Inferior parietal cortex (tissue), 1 donor: ENCODE results near the gene SCARB1.
A peak's percentile ranks its signal among the peaks of the same experiment; 100 is the strongest.

ENCODE experiments used
- DNase-seq: peaks from one replicate; pipeline ENCODE4 v3.0.0-alpha.2; 2016; ENCODE audit errors: extremely low spot score

The SCARB1 gene

DNA sequence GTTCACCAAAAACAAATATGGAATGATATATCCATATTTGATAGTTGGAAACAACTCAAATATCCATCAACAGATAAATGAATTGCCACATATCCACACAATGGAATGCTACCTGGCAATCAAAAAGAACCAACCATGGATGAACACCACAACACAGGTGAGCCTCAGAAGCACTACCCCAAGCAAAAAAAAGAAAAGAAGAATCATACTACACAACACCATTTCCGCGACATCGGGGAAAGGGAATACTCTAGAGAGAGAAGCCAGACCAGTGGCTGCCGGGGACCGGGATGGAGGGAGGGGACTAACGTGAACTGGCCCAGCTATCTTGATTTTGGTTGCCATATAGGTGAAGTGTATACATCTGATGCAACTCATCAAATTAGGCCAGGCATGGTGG, 41.4 kb downstream of the SCARB1 start:
- DNase-seq: no peak

DNA sequence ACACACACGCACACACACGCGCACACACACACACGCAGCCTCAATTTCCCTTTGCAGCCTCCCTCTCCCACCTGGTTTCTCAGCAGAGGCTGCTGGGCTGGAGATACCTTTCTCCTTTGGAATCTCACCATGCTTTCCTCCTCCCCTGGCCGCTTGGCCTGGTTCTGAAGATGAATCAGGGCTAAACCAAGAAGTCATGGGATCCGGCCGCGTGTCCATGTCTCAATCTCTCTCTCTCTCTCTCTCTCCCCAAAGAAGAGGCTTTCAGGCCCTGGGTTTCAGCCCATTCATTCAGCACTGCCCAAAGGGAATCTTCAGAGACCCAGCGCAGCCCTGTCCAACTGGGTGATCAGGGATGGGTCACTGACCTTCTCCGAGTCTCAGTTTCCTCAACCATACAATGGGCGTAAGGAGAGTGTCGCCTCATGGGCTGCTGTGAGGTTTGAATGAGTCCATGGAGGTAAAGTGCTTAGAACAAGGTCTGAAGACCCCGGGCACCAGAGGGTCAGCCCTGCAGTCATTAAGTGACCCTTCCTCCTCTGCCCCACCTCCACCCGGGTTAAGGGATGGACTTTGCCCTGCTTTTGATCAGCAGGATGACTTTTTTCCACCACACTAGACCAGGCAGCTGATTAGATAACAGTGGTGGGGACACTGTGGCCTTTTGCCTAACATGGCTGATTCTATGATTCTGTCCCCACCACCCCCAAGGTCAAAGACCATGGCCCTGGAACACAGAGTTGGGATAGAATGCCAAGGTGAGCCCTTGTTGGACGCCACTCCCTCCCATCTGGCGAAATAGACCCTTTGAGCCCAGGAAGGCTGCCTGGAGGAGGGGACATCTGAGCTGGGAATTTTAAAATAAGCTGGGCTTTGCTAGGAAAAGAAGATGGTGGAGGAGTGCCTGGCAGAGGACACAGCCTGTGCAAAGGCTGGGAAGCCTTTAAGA, 42.1 kb downstream of the SCARB1 start:
- no peak for DNase-seq

DNA sequence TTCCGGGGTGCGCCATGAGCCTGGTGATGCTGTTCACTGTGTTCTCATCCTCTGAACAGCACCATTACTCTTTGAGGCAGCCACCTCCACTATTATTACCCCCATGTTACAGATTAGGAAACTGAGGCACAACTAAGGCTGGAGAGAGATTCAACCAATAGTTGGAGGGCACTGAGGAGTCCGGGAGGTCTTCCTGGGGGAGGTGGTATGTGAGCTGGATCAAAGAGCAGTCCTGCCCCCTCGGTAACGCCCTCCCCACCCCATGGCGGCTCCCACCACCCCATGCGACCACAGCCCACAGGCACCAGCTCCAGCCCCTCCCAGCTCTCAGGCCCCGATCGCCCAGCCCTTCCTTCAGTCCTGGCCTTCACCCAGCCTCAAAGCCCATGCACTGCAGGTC, 43.5 kb downstream of the SCARB1 start:
- DNase-seq: no peak

DNA sequence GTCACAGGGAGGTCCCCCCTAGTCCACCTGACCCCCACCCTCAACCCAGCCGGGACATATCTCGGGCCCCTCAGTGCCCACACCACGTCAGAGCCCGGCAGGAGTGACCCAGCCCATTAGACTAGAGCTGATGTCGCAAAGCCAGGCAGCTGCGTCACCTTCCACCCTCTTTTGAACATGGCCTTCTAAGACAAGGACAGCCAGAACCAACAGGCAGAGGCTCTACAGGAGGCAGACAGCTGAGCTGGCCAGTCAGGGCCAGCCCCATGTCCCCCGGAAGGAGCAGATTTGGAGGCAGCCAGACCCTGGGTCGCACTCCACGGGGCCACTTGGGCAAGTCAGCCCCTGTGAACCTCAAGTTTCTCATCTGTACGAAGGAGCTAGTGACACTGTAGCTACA, 44.1 kb downstream of the SCARB1 start:
- DNase-seq: no peak

DNA sequence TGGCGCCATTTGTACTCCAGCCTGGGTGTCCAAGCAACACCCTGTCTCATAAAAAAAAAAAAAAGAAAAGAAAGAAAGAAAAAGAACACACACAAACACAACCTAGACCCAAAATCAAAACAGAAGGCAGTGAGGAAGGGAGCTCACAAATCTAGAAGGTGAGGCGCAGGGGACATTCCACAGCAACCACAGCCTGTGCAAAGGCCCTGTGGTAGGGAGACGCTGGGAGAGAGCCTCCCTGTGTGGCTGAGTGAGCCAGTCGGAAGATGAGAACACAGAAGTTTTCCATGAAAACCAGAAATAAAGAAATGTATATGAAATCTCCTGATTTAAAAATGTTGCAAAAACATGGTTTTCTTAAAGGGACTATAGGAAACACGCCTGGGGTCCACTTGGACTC, 44.6 kb downstream of the SCARB1 start:
- no peak for DNase-seq

DNA sequence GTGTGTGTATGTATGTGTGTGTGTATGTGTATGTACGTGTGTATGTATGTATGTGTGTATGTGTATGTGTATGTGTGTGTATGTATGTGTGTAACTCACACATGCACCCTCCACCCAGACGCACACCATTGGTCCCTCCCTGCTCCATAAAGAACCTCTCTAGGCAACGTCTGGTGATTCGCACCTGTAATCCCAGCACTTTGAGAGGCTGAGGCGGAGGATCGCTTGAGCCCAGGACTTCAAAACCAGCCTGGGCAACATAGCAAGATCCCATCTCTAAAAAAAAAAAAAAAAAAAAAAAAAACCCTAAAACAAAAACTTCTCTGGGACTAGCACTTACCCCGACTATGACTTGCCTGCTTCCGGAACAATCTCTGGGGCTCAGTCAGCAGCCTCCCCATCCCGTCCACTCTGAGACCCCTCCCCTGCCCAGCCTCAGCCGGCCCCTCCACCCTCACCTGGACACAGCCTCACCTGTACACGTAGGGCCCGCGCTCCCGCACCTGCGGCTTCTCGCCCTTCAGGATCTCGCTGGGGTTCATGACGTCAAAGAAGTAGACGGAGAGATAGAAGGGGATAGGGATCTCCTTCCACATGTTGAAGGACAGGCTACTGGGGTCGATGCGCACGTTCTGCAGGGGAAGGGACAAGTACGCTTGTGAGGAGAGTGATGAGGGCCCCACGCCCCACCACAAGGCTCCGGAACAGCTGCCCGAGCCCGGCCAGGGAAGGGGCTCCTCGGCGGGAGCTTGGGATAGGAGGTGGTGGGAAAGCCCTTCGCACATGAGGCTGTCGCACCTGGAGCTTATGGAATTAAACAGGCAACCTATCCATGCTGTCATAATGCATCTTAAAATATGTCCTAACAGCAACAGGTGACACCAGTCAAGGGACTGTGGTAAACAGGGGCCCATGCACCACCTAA, 46.3 kb downstream of the SCARB1 start:
- DNase-seq: no peak

DNA sequence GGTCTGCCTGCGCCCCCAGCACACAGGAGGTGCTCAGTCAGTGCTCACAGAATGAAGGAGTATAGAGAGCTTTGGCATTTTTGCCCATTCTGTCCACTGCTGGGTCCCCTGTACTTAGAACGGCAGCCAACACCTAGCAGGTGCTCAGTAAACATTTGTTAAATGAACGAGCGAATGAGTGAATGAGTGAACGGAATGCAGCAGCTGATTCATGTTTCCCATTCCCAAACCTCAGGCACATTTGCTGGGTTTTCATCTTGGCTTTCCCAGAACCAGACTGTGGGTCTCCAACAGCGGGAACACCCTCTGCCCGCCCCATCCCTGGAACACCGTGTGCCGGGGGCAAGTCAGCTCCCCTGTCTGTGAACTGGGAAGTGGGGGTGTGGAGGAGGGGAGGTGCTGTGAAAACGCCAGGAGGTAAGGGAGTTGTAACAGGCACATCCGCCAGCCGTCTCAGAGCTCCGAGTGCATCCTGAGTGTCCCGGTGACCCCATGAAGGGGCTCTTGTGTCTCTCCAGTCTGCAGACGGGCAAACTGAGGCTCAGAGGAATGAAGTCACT, 47.3 kb downstream of the SCARB1 start:
- DNase-seq: no peak

DNA sequence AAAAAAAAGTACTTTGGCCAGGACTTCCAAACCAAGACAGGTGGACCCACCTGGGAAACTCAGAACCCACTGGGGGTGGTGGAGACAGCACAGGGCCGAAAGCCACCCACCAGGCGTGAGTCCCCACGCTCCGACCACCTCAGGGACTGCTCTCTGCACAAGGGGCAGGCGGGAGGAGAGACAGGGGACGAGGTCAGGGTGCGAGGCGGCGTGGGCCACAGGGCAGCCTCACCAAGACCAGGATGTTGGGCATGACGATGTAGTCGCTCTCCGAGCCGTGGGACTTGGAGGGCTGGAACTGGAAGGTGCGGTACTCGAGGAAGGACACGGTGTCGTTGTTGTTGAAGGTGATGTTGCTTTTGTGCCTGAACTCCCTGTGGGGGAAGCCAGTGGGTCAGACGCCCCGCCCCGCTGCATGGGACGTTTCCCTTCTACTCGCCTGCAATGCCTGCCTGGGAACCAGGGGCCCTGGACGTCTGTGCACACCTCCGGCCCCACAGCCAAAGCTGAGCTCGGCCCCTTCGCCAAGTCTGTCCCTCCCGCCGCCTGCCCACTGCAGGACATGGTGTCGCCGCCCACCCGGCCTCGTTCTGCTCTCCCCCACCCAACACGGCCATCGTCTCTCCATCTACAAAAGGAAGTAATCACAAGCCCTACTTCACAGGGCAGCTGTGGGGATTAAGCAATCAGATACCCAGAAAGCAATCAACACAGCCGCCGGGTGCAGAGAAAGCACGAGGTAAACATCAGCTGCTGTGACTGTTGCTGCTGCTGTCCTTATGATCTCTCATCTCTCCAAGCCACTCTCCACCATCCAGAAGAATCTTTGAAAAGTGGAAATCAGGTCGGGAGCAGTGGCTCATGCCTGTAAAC, 48.7 kb downstream of the SCARB1 start:
- DNase-seq: no peak

DNA sequence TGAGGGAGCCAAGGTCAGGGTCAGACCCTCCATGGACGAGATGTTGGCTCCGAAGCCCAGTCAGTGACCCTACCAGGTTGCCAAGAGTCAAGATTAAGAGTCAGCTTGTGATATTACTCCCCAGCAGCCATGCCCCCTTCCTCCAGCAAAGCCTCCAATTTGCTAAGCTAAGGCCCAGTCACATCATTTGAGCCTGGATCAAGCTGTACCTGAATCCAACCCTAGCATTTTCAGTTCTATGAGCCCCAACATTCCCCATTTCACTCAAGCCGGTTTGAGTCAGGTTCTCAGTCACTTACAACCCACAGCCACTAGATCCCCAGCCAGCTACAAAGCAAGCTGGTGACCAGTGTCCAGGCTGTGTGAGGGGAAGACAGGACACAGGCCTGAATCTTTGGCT, 49.9 kb downstream of the SCARB1 start:
- DNase-seq: no peak

DNA sequence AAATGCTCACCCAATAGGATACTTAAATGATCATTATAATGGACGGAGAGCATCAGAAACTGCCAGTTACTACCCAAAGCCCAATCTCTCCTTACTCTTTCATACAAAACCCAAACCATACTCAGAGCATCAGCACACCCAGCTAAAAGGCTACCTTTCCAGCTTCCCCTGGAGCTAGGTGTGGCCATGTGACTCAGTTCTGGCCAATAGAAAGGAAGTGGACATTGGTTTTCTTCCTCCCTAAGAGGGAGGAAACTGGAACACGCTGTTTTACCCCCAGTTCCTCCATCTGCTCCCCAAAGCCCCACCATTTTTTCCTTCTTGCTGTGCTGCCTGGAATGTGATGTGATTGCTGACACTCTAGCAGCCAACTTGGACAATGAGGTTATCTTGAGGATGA, 50.7 kb downstream of the SCARB1 start:
- DNase-seq: no peak

DNA sequence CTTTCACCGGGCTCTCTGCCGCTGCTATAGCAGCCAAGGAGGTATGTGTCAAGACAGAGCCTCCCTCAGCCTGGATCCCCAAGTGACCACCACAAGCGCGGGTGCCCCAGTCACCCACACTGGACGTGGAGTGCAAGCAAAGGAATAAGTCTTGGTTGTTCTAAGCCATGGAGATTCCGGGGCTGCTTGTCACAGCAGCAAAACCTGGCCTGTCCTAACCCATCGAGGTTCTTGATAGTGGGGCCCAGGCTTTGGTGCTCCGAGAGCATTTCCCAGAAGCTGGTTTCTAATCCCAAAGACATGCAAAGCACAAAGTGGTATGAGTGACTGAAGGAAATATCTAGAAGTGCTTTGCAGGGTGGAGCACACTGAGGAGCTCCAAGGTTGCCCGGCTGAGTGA, 51.3 kb downstream of the SCARB1 start:
- no peak for DNase-seq

DNA sequence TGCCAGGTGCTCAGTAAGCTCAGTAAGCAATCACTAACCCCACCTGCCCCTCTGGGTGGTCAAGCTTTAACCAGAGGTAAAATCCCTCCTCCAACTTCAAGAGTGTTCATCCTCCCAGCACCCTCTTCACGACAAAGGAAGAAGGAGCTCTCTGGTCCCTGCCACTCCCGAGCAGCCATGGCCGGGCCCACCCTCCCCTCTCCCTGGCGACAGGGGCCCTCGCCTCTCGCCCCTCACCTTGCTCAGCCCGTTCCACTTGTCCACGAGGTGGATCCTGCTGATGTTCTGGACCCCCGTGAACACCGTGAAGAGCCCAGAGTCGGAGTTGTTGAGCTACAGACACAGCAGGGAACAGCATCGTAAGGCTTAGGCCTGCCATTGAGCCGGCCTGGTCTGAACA, 52.0 kb downstream of the SCARB1 start:
- no peak for DNase-seq

DNA sequence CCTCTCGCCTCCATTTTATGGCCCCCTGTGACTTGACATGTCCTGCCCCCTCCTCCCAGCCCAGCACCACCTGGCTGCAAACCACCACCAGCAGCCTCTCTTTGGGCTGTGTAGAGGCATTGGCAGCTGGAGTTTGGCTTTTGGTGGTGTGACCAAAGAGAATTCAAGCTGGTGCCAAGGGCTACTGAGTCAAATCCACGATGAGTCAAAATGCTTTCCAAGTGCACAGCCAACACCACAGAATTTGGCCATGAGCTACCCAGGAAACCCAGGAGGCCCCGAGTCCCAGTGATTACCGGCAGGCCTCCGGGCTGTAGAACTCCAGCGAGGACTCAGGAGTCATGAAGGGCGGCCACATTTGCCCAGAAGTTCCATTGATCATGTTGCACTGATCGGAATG, 53.8 kb downstream of the SCARB1 start:
- DNase-seq: no peak

DNA sequence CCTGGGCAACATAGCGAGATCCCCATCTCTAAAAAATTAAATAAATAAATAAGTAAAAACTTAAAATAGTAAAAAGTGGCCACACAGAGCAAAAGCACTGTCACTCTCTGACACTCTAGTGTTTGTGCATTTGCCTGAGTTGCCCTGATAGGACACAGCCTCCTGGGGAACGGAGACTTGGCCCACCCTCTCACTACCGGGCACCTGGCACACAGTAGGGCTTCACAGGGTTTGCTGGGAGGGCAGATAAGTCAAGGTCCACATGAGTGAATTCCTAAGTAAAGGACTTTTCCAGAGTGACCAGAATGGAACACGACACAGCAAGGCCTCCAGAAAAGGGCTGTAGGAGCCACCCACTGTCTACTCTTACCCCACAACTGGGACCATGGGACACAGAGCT, 54.3 kb downstream of the SCARB1 start:
- no peak for DNase-seq

DNA sequence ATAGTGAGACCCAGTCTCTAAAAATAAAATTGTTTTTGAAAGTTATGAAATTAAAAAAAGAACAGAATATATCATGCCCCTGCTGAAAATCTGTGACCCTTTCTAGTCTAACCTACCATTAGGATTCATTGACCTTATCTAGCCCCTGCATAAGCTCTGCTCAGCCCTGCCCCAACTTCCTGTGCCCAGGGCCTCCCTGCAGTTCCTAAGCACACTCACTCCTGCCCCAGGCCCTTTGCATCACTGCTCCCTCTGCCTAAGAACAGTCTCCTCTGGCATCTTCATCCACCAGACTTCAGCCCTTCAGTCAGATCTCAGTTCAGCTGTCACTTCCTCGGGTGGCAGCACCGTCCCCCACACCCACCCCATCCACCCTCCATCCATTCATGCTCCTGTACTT, 55.4 kb downstream of the SCARB1 start:
- DNase-seq: no peak

DNA sequence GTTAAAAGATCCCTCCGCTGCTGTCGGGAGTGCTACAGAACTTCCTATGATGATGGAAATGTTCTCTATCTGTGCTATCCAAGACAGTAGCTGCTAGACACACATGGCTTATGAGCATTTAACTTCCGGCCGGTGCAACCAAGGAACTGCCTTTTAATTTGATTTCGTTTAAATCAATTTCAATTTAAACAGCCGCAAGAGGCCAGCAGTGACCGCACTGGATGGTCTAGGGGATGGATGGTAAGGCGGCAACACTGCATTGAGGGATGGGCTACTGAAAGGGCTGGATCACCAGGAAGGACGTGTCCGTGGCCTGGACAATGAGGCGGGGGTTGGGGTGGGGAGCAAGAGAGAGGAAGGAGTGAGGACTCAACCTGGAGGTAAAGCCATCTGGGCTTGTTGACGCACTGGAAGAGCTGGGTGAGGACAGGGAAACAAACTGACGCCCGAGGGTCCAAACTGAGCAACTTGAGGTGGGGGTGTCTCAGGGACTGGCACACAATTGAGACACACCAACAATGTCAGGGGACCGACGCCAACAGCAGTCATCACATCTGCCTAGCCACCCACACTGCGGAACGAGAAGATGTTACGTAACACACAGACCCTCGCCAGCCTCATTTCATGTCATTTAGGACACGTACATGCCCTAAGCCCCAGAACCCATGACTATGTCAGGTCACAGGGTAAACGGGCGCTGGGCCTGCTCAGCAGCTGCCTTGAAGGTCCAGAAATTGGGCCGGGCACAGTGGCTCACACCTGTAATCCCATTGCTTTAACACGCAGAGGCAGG, 57.6 kb downstream of the SCARB1 start:
- DNase-seq: no peak

DNA sequence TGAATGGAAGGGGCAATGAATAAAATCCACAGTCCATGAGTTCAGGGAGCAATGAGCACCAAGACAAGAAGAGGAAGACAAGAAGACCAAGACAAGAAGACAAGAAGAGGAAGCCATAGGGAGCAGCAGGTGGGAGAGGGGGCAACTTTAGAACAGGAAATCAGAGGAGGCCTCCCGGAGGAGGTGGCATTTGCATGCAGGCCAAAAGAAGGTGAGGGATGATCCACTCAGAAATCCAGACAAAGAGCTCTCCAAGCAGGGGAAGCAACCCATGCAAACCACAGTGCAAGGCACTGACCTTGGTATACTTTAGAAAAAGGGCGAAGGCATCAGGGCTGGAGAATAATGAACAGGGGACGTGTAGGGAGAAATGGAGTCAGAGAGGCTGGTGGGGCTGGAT, 58.6 kb downstream of the SCARB1 start:
- DNase-seq: no peak

DNA sequence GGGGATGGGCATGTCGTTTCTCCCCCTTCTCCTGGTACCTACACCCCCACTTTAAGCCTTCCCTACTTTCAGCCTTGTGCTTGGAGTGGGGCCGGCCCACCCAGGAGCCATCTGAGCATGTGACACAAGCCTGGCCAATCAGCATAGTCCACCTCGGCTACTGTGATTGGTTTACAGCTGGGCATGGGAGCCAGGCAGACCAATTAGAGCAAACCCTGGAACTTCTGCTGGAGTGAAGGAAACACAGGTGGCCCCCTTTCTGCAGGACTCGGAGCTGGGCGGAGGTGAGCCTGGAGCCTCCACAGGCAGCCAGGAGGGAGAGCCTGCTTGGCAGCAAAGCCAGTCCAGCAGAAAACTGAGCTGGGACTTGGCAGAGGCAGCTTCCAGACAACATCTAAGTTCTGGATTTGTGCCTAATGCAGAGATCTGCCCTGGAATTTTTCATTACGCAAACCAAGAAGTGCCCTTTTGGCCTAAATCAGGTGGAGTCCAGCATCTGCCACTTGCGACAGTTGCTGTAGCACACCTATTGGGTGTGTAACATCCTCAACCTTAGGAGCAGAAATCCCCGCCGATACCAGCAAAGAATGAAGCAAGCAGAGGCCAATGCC, 59.5 kb downstream of the SCARB1 start:
- DNase-seq: peak; percentile 53

DNA sequence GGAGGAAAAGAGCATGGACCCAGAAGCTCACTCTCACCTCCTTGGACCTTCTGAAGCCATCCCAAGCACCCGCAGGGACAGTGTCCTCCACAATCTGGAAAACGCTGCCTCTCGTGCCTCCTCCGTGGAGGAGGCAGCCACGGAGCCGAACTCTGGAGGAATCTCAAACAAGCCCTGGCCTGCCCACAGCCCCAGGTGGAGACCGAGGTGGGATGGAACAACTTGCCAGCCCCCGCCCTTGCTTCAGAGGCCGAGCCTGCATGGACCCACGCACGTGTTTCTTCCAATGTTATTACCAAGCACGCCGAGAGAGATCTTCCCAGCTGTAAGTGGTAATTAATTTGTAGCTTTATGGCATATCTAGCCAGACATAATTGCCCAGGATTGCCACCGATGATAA, 61.3 kb downstream of the SCARB1 start:
- no peak for DNase-seq

DNA sequence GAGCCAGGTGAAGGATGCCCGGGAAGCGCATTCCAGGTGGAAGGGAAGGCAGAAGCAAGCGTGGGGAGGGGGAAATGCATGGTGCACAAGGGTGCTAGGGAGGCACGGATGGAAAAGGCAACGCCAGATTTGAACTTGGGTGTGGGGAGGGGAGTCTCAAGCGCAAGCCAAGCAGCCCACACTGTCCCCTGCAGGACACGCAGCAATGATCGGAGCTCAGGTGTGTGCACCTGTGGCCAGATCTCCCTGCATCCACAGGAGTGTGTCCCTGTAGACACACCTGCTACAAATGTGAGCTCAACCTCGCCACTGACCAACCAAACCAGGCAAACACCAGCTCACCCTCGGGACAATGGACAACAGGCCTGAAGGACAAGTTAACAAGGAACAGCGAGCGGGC, 63.2 kb downstream of the SCARB1 start:
- DNase-seq: no peak
